Heart left ventricle (tissue), 16 donors: ENCODE data around the gene CDX2. TPM values are rescaled to one million over a fixed set of nuclear protein-coding genes. Genes with fewer than 3 reads are reported as not detected.
A peak's percentile ranks its signal among the peaks of the same experiment; 100 is the strongest.

Experiments used
- ATAC-seq, 4 donors: fragments of 200-7000 bp; cut with Tn5 transposase; one replicate each; pipeline ENCODE4 v1.9.1; 2020 to 2022; ENCODE audit warnings: moderate library complexity in 4 of 4, mild to moderate bottlenecking in 3 of 4, moderate number of reproducible peaks in 1 of 4
- DNase-seq, 5 donors: peaks; one replicate each; pipeline ENCODE4 v3.0.0-alpha.2; 2020
- H3K27ac ChIP-seq, 12 donors: fragments of 200-600 bp; sonication (generic) in 4 of 12; one replicate each; pipeline versions ENCODE4 v1.5.0 to v1.8.0; 2016 to 2022; ENCODE audit warnings: mild to moderate bottlenecking in 2 of 12
- H3K27me3 ChIP-seq, 9 donors: fragments of 200-600 bp; sonication (generic) in 2 of 9; one replicate each; pipeline versions ENCODE4 v1.5.1 to v1.8.0; 2016 to 2022; ENCODE audit warnings: mild to moderate bottlenecking in 3 of 9
- H3K36me3 ChIP-seq, 9 donors: fragments of 200-600 bp; sonication (generic) in 2 of 9; one replicate each; pipeline versions ENCODE4 v1.5.0 to v1.8.0; 2018 to 2022; ENCODE audit warnings: mild to moderate bottlenecking in 2 of 9
- H3K4me1 ChIP-seq, 12 donors: fragments of 200-600 bp; sonication (generic) in 4 of 12; one replicate each; pipeline versions ENCODE4 v1.5.0 to v1.8.0; 2016 to 2022; ENCODE audit warnings: mild to moderate bottlenecking in 3 of 12
- H3K4me3 ChIP-seq, 12 donors: fragments of 200-600 bp; sonication (generic) in 4 of 12; one replicate each; pipeline versions ENCODE4 v1.5.0 to v1.8.0; 2017 to 2022; ENCODE audit warnings: mild to moderate bottlenecking in 9 of 12, moderate library complexity in 4 of 12
- H3K9me3 ChIP-seq, 12 donors: fragments of 200-600 bp; sonication (generic) in 4 of 12; one replicate each; pipeline versions ENCODE4 v1.5.0 to v1.8.0; 2016 to 2022; ENCODE audit warnings: mild to moderate bottlenecking in 1 of 12
- POLR2A ChIP-seq, 2 donors: fragments of 450-650 bp; IDR thresholded peaks; one replicate each; pipeline ENCODE4 v1.6.1; 2017; ENCODE audit warnings: antibody characterized with exemption in 2 of 2, mild to moderate bottlenecking in 2 of 2, moderate library complexity in 2 of 2
- WGBS, 4 donors: extraction: QIAGEN DNeasy Blood & Tissue Kit in 2 of 4; methylation state at CpG; one replicate each; pipeline versions ENCODE4 v1.1.5 to v1.1.7; 2013 to 2018; 5-methylcytosine and 5-hydroxymethylcytosine counted together
- intact Hi-C, 10 donors: fragments of 100-400 bp; cut with DNase I; formaldehyde crosslinking; loops; one replicate each; pipeline versions ENCODE4 v1.11.1 to v1.14.2; 2022
- polyA plus RNA-seq, 2 donors: library from polyadenylated mRNA; stranded (reverse); fragments of 200-250 nt; gene quantifications; one replicate each; pipeline ENCODE4 v1.2.3, GENCODE V29; 2013
- total RNA-seq, 9 donors: library from RNA; depleted of rRNA in 2 of 9; stranded (reverse); fragments of >200 nt in 2 of 9; fragmentation: NEBNext Ultra II Directional in 3 of 9; extraction: Animal tissue kit (Norgen Biotek cat#: 25700) in 3 of 9; gene quantifications; one replicate each; pipeline versions ENCODE4 v1.1.0 to v1.2.4, GENCODE V29; 2016 to 2023
- TF ChIP-seq, protein P1 (sequence below), 12 donors: fragments of 200-600 bp; sonication (generic) in 4 of 12; IDR thresholded peaks; one replicate each; pipeline versions ENCODE4 v1.5.0 to v1.8.0; 2018 to 2022; ENCODE audit warnings: antibody characterized with exemption in 12 of 12, mild to moderate bottlenecking in 5 of 12
- donor health status: ischemic (EF 13 %, LVEDD 7.1; RV severe dilation, severe dysfunction).
- donor health status: healthy with polysubstance abuse.
- donor health status: DM: no; HTN: yes; CAD: no.
- donor health status: DM: no; HTN: no; CAD: no.
- donor health status: ischemic (EF 25% LVEDD 6.9; RV normal size, moderate dysfunction).
- donor health status: ischemic (EF 25% LVEDD 5.7; RV mildly dilated, moderate dysfunction).
- donor health status: healthy.
- donor health status: DM: yes; HTN: yes; CAD: no.
- donor health status: ischemic (EF 35%, LVEDD 5.7; RV mildly dilated, moderate dysfunction).
- donor health status: nonischemic (EF 11% LVEDD 7.7; RV severe dilation, severe dysfunction).
- donor health status: DM: yes; HTN: yes; CAD: no.
- donor health status: PGD.
- donor health status: ischemic (EF 29% LVEDD 5.4; RV normal size, mild dysfunction).
- donor health status: nonischemic (EF 23%, LVEDD 6.1; RV moderate dilation, normal function).

Gene CDX2
- total and polyA plus RNA-seq, 11 donors, result not detected

DNA sequence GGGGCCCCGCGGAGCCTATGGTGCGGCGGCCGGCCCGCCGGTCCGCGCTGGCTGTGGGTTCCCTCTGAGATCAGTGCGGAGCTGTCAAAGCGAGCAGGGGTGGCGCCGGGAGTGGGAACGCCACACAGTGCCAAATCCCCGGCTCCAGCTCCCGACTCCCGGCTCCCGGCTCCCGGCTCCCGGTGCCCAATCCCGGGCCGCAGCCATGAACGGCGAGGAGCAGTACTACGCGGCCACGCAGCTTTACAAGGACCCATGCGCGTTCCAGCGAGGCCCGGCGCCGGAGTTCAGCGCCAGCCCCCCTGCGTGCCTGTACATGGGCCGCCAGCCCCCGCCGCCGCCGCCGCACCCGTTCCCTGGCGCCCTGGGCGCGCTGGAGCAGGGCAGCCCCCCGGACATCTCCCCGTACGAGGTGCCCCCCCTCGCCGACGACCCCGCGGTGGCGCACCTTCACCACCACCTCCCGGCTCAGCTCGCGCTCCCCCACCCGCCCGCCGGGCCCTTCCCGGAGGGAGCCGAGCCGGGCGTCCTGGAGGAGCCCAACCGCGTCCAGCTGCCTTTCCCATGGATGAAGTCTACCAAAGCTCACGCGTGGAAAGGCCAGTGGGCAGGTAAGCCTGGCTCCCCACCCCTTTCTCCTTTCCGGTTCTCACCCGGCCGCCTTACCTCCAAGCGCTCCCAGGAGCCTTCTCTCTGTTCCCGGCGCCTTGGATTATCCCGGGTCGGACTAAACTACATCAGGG, 49.0 kb downstream of the CDX2 start, which contains the start of gene PDX1:
PDX1 (plus strand) TSS at position 67 of the 743 bp plus-strand sequence; CDS start at position 206, 139 bp downstream.
- DNase-seq, result no peak
- peaks cover 0 to 53% (median 25%) of the 10 kb centered on the region in 12 donors for H3K4me1 ChIP-seq
- ATAC-seq, result peak; percentile 58 to 86 (median 72)
- no peak within 1 kb of the TSS for H3K27ac ChIP-seq
- H3K36me3 ChIP-seq, result no peaks in the 10 kb centered on the region
- no peaks in the 10 kb centered on the region for H3K9me3 ChIP-seq
- intact Hi-C loops, result loop anchor here in 2 of 10 donors (5.0 to 10.0 kb wide), 2 partner anchors 47 to 1625 kb away; partner anchors contain the start of gene CDX2 (in 1 of the 2)
- H3K4me3 ChIP-seq, result peak within 1 kb of the TSS; percentile 12 to 48 (median 32)
- H3K27me3 ChIP-seq, result peaks cover 79 to 100% (median 98%) of the 10 kb centered on the region in 9 donors
- TF ChIP-seq POLR2A (IDR thresholded peaks at IDR 0.05), result no peak
- TF ChIP-seq, protein P1, sequence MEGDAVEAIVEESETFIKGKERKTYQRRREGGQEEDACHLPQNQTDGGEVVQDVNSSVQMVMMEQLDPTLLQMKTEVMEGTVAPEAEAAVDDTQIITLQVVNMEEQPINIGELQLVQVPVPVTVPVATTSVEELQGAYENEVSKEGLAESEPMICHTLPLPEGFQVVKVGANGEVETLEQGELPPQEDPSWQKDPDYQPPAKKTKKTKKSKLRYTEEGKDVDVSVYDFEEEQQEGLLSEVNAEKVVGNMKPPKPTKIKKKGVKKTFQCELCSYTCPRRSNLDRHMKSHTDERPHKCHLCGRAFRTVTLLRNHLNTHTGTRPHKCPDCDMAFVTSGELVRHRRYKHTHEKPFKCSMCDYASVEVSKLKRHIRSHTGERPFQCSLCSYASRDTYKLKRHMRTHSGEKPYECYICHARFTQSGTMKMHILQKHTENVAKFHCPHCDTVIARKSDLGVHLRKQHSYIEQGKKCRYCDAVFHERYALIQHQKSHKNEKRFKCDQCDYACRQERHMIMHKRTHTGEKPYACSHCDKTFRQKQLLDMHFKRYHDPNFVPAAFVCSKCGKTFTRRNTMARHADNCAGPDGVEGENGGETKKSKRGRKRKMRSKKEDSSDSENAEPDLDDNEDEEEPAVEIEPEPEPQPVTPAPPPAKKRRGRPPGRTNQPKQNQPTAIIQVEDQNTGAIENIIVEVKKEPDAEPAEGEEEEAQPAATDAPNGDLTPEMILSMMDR (IDR thresholded peaks at IDR 0.05), result no peak
- WGBS, 4 donors, result 1 to 2% (median 1%) methylated on average over 24 to 76 of the region's 76 CpGs

DNA sequence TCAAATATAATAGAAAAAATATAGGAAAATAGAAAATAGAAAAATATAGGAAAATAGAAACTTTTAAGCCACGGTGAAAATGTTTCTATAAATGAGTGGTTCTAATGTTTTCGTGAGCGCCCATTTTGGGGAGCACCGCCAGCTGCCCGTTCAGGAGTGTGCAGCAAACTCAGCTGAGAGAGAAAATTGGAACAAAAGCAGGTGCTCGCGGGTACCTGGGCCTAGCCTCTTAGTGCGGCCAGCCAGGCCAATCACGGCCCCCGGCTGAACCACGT, 49.5 kb downstream of the CDX2 start:
- TF ChIP-seq POLR2A (IDR thresholded peaks at IDR 0.05), result no peak
- TF ChIP-seq, protein P1 (IDR thresholded peaks at IDR 0.05), result no peak
- no peak for ATAC-seq
- Histone ChIP-seq H3K9me3 (no peaks in the 10 kb centered on the region), H3K4me1 (peaks cover 0 to 52% (median 25%) of the 10 kb centered on the region in 12 donors), H3K27me3 (peaks cover 75 to 100% (median 100%) of the 10 kb centered on the region in 9 donors), H3K27ac (no peak overlapping the region), H3K4me3 (peak overlapping the region in 11 of 12 donors; percentile 12 to 48 (median 32)), H3K36me3 (no peaks in the 10 kb centered on the region)
- WGBS, 4 donors, result 3 to 5% (median 4%) methylated on average over 11 of the region's 11 CpGs
- no peak for DNase-seq
- intact Hi-C loops, result no loop called here

DNA sequence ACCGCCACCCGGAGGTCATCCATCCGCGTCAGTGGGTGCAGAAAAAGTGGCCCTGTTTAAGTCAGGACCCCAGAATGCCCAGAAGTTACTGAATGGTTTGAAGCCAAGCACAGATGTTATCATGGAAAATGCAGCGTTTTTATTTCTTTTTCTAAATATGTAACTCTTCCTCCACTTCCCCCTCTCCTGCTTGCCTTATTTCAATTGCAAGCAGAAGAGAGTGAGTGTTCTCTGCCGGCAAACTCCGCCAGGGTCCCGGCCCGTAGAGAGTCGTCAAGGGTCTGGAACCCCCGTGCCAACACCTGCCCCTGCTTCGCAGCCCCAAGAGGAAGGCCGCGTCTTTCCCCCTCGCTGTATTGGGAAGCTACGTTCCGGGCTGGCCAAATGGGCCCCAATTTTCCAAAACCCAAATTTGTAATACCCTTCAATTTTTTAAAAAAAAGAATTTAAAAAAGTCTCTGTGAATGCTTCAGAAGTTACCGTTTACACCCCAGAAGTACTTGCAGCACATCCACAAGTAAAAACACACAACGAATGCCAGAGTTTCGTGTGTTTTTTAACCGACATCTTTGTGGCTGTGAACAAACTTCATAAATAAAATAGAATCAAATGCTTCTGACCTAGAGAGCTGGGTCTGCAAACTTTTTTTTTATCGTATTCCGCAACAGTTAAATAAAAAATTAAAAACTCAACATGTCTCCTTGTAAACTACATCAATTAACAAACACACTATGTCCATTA, 50.0 kb downstream of the CDX2 start:
- no peak for DNase-seq
- Histone ChIP-seq H3K27ac (no peak overlapping the region), H3K4me3 (peak overlapping the region in 3 of 12 donors; percentile 26 to 48 (median 43)), H3K4me1 (peaks cover 0 to 47% (median 25%) of the 10 kb centered on the region in 12 donors), H3K9me3 (no peaks in the 10 kb centered on the region), H3K27me3 (peaks cover 71 to 100% (median 99%) of the 10 kb centered on the region in 9 donors), H3K36me3 (no peaks in the 10 kb centered on the region)
- 9 to 15% (median 13%) methylated on average over 23 of the region's 23 CpGs for WGBS, 4 donors
- intact Hi-C loops, result no loop called here
- no peak for ATAC-seq
- no peak for TF ChIP-seq POLR2A (IDR thresholded peaks at IDR 0.05)
- TF ChIP-seq, protein P1 (IDR thresholded peaks at IDR 0.05), result no peak
